Parathyroid adenoma (tissue), 2 donors: ENCODE results near the gene TSC22D3.
"Not testable (repeated sequence)": the region's sequence is repeated elsewhere in the genome, so short reads cannot be mapped to it uniquely, and the experiment has no call there.

Experiments
- H2AFZ ChIP-seq: fragments of 300-600 bp; sonication (generic); one replicate; pipeline ENCODE4 v1.7.0; 2017; ENCODE audit warnings: antibody characterized with exemption, mild to moderate bottlenecking
- H3K27ac ChIP-seq: fragments of 300-600 bp; sonication (generic); one replicate; pipeline ENCODE4 v1.7.0; 2017
- H3K27me3 ChIP-seq: fragments of 300-600 bp; sonication (generic); one replicate; pipeline ENCODE4 v1.7.0; 2017; ENCODE audit warnings: low read length; ENCODE audit not compliant: control insufficient read depth, insufficient read depth
- H3K36me3 ChIP-seq: fragments of 300-600 bp; sonication (generic); one replicate; pipeline ENCODE4 v1.7.0; 2017; ENCODE audit warnings: low read length; ENCODE audit not compliant: control insufficient read depth, insufficient read depth
- H3K4me1 ChIP-seq: fragments of 300-600 bp; sonication (generic); one replicate; pipeline ENCODE4 v1.7.0; 2017; ENCODE audit warnings: control low read depth
- H3K4me2 ChIP-seq: fragments of 300-600 bp; sonication (generic); one replicate; pipeline ENCODE4 v1.7.0; 2017; ENCODE audit warnings: low read length
- H3K4me3 ChIP-seq: fragments of 300-600 bp; sonication (generic); one replicate; pipeline ENCODE4 v1.7.0; 2017; ENCODE audit warnings: low read depth, low read length
- H3K79me2 ChIP-seq: fragments of 300-600 bp; sonication (generic); one replicate; pipeline ENCODE4 v1.7.0; 2017; ENCODE audit warnings: control low read depth
- H3K9ac ChIP-seq: fragments of 300-600 bp; sonication (generic); one replicate; pipeline ENCODE4 v1.7.0; 2017; ENCODE audit warnings: mild to moderate bottlenecking
- H3K9me3 ChIP-seq: fragments of 300-600 bp; sonication (generic); one replicate; pipeline ENCODE4 v1.7.0; 2017; ENCODE audit warnings: low read length; ENCODE audit not compliant: control insufficient read depth
- CTCF ChIP-seq: fragments of 300-600 bp; sonication (generic); IDR thresholded peaks from one replicate; pipeline ENCODE4 v1.7.0; 2017; ENCODE audit warnings: antibody characterized with exemption, mild to moderate bottlenecking
- donor health status: primary hyperparathyroidism.

TSC22D3 gene

GRCh38 chrX:107669885-107670628 lies 105.5 kb downstream of the TSC22D3 start:
- H3K4me1 ChIP-seq = no peaks in the 10 kb centered on the region
- H3K27me3 ChIP-seq = no peaks in the 10 kb centered on the region
- no peak overlapping the region for H3K4me3 ChIP-seq

GRCh38 chrX:107669261-107669660 lies 106.3 kb downstream of the TSC22D3 start:
- Histone ChIP-seq H3K4me2 (no peak overlapping the region), H3K27me3 (no peaks in the 10 kb centered on the region), H3K4me1 (no peaks in the 10 kb centered on the region), H3K79me2 (no peaks in the 10 kb centered on the region), H3K4me3 (no peak overlapping the region), H2AFZ (no peak overlapping the region), H3K9ac (no peak overlapping the region), H3K36me3 (no peaks in the 10 kb centered on the region), H3K27ac (no peak overlapping the region), H3K9me3 (no peaks in the 10 kb centered on the region)
- TF ChIP-seq CTCF = no peak

More at GRCh38 chrX:107669885-107670628, 105.5 kb downstream of the TSC22D3 start:
- H3K27ac ChIP-seq = no peak overlapping the region
- H2AFZ ChIP-seq = no peak overlapping the region
- TF ChIP-seq CTCF = no peak
- no peak overlapping the region for H3K4me2 ChIP-seq
- H3K79me2 ChIP-seq = no peaks in the 10 kb centered on the region
- H3K36me3 ChIP-seq = no peaks in the 10 kb centered on the region
- H3K9ac ChIP-seq = no peak overlapping the region
- H3K9me3 ChIP-seq = no peaks in the 10 kb centered on the region

- not testable (repeated sequence) for H3K9me3 ChIP-seq, H3K27ac ChIP-seq, H3K79me2 ChIP-seq, H3K27me3 ChIP-seq, H3K4me2 ChIP-seq, H3K4me3 ChIP-seq, H3K36me3 ChIP-seq, H3K4me1 ChIP-seq, H2AFZ ChIP-seq, H3K9ac ChIP-seq
Measured at GRCh38 chrX:107668710-107669109, 106.9 kb downstream of the TSC22D3 start.

GRCh38 chrX:107667426-107667825 lies 108.2 kb downstream of the TSC22D3 start:
- Histone ChIP-seq H3K4me2 (no peak overlapping the region), H3K9ac (no peak overlapping the region), H3K36me3 (no peaks in the 10 kb centered on the region), H3K9me3 (no peaks in the 10 kb centered on the region), H3K4me1 (no peaks in the 10 kb centered on the region), H2AFZ (no peak overlapping the region), H3K79me2 (no peaks in the 10 kb centered on the region), H3K27me3 (no peaks in the 10 kb centered on the region), H3K4me3 (no peak overlapping the region), H3K27ac (no peak overlapping the region)
- no peak for TF ChIP-seq CTCF

- no peak overlapping the region for H3K4me3 ChIP-seq
- H3K9me3 ChIP-seq = no peaks in the 10 kb centered on the region
- H3K79me2 ChIP-seq = no peaks in the 10 kb centered on the region
- no peak overlapping the region for H3K4me2 ChIP-seq
- H3K27me3 ChIP-seq = no peaks in the 10 kb centered on the region
- no peak overlapping the region for H3K27ac ChIP-seq
- no peak overlapping the region for H3K9ac ChIP-seq
- no peaks in the 10 kb centered on the region for H3K36me3 ChIP-seq
- H3K4me1 ChIP-seq = no peaks in the 10 kb centered on the region
- H2AFZ ChIP-seq = no peak overlapping the region
- TF ChIP-seq CTCF = no peak
Measured at GRCh38 chrX:107666931-107667330, 108.7 kb downstream of the TSC22D3 start.
